A673 (cell line): ENCODE results near the gene CLDN5.

Experiments used
- EZH2 ChIP-seq: fragments of 200-600 bp; sonication (generic); IDR thresholded peaks from 2 replicates; pipeline ENCODE4 v1.6.1; 2017; ENCODE audit warnings: borderline replicate concordance, low read depth, mild to moderate bottlenecking, mixed read lengths, antibody characterized with exemption, low read length; ENCODE audit not compliant: poor library complexity, severe bottlenecking
- TF ChIP-seq, protein P1 (sequence below): fragments of 300-800, 200-600 bp; sonication (generic); conservative IDR thresholded peaks from 2 replicates; pipeline ENCODE4 v1.5.1; 2017; ENCODE audit warnings: low read depth, mild to moderate bottlenecking, antibody characterized with exemption, low read length, moderate library complexity, mixed read lengths

DNA sequence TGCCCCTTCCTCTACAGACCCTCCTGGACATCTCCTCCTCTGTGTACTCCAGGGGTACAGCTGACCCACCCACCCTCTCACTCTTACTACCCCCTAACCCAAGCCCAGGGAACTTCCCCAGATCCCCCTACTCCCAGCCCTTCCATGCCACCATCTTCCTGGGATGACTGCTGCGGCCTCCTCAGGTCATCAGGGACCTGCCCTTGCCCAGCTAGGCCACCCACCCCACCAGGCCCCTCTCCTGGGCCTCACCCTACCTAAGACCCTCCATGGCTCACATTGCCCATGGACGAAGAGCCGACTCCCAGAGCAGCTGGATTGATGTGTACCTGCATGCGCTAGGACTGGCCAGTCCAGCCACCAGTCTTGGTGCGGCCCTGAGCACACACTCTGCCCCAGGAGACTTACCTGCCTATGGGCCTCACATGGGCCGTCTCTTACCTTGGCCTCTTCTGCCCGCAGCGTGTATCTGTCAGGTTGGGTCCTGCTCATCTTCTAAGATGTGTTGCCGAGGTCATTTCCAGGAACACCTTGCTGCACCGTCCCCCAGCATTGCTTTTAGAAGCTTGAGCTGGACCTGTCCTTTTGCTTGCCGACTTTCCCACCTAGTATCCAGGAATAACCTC lies 2.0 kb upstream of the CLDN5 start:
- TF ChIP-seq EZH2 = no peak
- TF ChIP-seq, protein P1, sequence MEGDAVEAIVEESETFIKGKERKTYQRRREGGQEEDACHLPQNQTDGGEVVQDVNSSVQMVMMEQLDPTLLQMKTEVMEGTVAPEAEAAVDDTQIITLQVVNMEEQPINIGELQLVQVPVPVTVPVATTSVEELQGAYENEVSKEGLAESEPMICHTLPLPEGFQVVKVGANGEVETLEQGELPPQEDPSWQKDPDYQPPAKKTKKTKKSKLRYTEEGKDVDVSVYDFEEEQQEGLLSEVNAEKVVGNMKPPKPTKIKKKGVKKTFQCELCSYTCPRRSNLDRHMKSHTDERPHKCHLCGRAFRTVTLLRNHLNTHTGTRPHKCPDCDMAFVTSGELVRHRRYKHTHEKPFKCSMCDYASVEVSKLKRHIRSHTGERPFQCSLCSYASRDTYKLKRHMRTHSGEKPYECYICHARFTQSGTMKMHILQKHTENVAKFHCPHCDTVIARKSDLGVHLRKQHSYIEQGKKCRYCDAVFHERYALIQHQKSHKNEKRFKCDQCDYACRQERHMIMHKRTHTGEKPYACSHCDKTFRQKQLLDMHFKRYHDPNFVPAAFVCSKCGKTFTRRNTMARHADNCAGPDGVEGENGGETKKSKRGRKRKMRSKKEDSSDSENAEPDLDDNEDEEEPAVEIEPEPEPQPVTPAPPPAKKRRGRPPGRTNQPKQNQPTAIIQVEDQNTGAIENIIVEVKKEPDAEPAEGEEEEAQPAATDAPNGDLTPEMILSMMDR = no peak
